H1 (cell line): ENCODE results near the gene LARP1. TPM values are rescaled to one million over a fixed set of nuclear protein-coding genes. Genes with fewer than 3 reads are reported as not detected.

Experiments
- CHD2 ChIP-seq: IDR thresholded peaks from 2 replicates; pipeline ENCODE4 v1.6.1; 2012; ENCODE audit warnings: low read length, improper control_type of control experiment
- GABPA ChIP-seq: IDR thresholded peaks from 2 replicates; pipeline ENCODE4 v1.6.1; 2011; ENCODE audit warnings: mild to moderate bottlenecking, low read length, moderate library complexity, borderline replicate concordance; ENCODE audit not compliant: insufficient read depth
- KDM1A ChIP-seq: fragments of 200-600, 300-600 bp; sonication (generic); IDR thresholded peaks from 2 replicates; pipeline ENCODE4 v1.7.1; 2016; ENCODE audit warnings: mild to moderate bottlenecking, low read length, borderline replicate concordance
- PHF8 ChIP-seq: fragments of 200-600 bp; sonication (generic); conservative IDR thresholded peaks from 2 replicates; pipeline ENCODE4 v1.7.1; 2012; ENCODE audit warnings: low read depth, mild to moderate bottlenecking, inconsistent platforms, low read length, moderate library complexity
- RBBP5 ChIP-seq: IDR thresholded peaks from 2 replicates; pipeline ENCODE4 v1.7.1; 2012; ENCODE audit warnings: low read depth, mild to moderate bottlenecking, inconsistent platforms, low read length, moderate library complexity, borderline replicate concordance
- TEAD4 ChIP-seq: IDR thresholded peaks from 2 replicates; pipeline ENCODE4 v1.6.1; 2012; ENCODE audit warnings: low read depth, low read length, inconsistent platforms, mixed read lengths
- polyA plus RNA-seq, 7 experiments: library from polyadenylated mRNA; depleted of rRNA in 3 of 7; stranded (reverse) in 5 of 7; unstranded in 2 of 7; fragments of >200 nt in 5 of 7; fragments of 200-250 nt in 2 of 7; gene quantifications; 1 replicate in 5 of 7; 2 replicates in 1 of 7; 4 replicates in 1 of 7; pipeline versions ENCODE4 v1.2.1 to v1.2.3, GENCODE V29; 2011 to 2013; ENCODE audit warnings: missing spikeins in 2 of 7, mixed read lengths in 2 of 7
- total RNA-seq: library from RNA; stranded (reverse); fragmentation: NEBNext Ultra II Directional; extraction: Animal tissue kit (Norgen Biotek cat#: 25700); gene quantifications from 2 replicates; pipeline ENCODE4 v1.2.1, GENCODE V29; 2021
- TF ChIP-seq, protein P1 (sequence below): fragments of 300-600 bp; sonication (generic); IDR thresholded peaks from 2 replicates; pipeline ENCODE4 v1.7.1; 2012; ENCODE audit warnings: low read length, moderate library complexity, mild to moderate bottlenecking, inconsistent platforms; ENCODE audit not compliant: insufficient replicate concordance
- TF ChIP-seq, protein P2 (sequence below): IDR thresholded peaks from 2 replicates; pipeline ENCODE4 v1.6.1; 2011; ENCODE audit warnings: low read depth, mild to moderate bottlenecking, low read length; ENCODE audit not compliant: insufficient read depth

The LARP1 gene
- total and polyA plus RNA-seq, 2 of the 8 experiments (the other 6 are each of a cell fraction or from before 2014, with no cell fraction given), result 106 to 422 TPM

DNA sequence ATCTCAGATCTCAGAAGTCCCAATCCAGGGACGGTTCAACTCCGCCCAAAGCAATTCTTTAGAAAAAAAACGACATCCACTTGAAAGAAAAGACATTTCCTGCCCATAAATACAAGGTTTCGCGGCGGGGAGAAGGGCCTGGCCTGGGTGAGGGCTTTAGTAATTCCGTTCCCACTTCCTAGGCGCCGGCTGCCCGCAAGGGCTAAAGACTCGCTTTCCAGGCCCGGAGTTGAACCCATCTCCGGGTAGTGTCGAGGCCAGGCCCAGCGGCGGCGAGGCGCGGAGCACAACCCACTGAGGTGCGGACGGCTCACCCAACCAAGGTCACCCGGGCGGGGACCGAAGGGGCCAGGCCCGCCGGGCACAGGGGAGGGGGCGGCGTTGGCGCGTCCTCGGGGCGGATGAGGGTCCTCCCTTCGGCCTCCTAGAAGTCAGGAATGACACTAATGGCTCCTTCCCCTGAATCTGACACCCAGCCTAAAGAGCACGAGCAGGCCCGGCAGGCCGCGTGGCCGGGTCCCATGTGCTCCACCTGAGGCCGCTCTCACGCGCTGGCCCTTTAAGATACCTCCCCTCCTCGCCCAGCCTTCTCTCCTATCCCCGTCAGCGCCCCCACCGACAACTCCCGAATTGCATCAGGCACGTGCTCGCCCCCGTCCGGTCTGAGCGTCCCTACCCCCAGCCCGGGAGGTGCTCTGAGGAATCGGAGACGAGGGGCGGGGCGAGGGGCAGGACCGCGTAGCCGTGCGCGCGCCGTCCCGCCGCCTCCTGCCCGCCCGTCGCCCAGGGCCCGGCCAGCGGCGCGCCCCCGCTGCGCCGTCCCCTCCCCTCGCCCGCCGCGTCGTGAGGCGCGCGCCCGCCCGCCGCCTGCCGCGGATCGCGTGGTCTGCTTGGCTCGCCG, 467 bp upstream of the LARP1 start (continued):
- TF ChIP-seq, protein P1, sequence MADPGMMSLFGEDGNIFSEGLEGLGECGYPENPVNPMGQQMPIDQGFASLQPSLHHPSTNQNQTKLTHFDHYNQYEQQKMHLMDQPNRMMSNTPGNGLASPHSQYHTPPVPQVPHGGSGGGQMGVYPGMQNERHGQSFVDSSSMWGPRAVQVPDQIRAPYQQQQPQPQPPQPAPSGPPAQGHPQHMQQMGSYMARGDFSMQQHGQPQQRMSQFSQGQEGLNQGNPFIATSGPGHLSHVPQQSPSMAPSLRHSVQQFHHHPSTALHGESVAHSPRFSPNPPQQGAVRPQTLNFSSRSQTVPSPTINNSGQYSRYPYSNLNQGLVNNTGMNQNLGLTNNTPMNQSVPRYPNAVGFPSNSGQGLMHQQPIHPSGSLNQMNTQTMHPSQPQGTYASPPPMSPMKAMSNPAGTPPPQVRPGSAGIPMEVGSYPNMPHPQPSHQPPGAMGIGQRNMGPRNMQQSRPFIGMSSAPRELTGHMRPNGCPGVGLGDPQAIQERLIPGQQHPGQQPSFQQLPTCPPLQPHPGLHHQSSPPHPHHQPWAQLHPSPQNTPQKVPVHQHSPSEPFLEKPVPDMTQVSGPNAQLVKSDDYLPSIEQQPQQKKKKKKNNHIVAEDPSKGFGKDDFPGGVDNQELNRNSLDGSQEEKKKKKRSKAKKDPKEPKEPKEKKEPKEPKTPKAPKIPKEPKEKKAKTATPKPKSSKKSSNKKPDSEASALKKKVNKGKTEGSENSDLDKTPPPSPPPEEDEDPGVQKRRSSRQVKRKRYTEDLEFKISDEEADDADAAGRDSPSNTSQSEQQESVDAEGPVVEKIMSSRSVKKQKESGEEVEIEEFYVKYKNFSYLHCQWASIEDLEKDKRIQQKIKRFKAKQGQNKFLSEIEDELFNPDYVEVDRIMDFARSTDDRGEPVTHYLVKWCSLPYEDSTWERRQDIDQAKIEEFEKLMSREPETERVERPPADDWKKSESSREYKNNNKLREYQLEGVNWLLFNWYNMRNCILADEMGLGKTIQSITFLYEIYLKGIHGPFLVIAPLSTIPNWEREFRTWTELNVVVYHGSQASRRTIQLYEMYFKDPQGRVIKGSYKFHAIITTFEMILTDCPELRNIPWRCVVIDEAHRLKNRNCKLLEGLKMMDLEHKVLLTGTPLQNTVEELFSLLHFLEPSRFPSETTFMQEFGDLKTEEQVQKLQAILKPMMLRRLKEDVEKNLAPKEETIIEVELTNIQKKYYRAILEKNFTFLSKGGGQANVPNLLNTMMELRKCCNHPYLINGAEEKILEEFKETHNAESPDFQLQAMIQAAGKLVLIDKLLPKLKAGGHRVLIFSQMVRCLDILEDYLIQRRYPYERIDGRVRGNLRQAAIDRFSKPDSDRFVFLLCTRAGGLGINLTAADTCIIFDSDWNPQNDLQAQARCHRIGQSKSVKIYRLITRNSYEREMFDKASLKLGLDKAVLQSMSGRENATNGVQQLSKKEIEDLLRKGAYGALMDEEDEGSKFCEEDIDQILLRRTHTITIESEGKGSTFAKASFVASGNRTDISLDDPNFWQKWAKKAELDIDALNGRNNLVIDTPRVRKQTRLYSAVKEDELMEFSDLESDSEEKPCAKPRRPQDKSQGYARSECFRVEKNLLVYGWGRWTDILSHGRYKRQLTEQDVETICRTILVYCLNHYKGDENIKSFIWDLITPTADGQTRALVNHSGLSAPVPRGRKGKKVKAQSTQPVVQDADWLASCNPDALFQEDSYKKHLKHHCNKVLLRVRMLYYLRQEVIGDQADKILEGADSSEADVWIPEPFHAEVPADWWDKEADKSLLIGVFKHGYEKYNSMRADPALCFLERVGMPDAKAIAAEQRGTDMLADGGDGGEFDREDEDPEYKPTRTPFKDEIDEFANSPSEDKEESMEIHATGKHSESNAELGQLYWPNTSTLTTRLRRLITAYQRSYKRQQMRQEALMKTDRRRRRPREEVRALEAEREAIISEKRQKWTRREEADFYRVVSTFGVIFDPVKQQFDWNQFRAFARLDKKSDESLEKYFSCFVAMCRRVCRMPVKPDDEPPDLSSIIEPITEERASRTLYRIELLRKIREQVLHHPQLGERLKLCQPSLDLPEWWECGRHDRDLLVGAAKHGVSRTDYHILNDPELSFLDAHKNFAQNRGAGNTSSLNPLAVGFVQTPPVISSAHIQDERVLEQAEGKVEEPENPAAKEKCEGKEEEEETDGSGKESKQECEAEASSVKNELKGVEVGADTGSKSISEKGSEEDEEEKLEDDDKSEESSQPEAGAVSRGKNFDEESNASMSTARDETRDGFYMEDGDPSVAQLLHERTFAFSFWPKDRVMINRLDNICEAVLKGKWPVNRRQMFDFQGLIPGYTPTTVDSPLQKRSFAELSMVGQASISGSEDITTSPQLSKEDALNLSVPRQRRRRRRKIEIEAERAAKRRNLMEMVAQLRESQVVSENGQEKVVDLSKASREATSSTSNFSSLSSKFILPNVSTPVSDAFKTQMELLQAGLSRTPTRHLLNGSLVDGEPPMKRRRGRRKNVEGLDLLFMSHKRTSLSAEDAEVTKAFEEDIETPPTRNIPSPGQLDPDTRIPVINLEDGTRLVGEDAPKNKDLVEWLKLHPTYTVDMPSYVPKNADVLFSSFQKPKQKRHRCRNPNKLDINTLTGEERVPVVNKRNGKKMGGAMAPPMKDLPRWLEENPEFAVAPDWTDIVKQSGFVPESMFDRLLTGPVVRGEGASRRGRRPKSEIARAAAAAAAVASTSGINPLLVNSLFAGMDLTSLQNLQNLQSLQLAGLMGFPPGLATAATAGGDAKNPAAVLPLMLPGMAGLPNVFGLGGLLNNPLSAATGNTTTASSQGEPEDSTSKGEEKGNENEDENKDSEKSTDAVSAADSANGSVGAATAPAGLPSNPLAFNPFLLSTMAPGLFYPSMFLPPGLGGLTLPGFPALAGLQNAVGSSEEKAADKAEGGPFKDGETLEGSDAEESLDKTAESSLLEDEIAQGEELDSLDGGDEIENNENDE, result no peak
- peak; percentile 38 for TF ChIP-seq CHD2
- TF ChIP-seq, protein P2, sequence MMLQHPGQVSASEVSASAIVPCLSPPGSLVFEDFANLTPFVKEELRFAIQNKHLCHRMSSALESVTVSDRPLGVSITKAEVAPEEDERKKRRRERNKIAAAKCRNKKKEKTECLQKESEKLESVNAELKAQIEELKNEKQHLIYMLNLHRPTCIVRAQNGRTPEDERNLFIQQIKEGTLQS, result 0 out of 2 replicates have a peak, but pooled peaks have one; percentile 45
- TF ChIP-seq TEAD4, result 0 out of 2 replicates have a peak, but pooled peaks have one; percentile 7
- no peak for TF ChIP-seq GABPA
- peak; percentile 59 for TF ChIP-seq PHF8
- TF ChIP-seq RBBP5, result no peak; the same call in 1 of the 2 replicates
- TF ChIP-seq KDM1A, result peak; percentile 50; the same call in 1 of the 2 replicates
